ENCODE results near the gene PIP4K2B.

GRCh38 chr17:38740044-38740443 is 59.3 kb downstream of the PIP4K2B start:
- TF ChIP-seq, protein P1, sequence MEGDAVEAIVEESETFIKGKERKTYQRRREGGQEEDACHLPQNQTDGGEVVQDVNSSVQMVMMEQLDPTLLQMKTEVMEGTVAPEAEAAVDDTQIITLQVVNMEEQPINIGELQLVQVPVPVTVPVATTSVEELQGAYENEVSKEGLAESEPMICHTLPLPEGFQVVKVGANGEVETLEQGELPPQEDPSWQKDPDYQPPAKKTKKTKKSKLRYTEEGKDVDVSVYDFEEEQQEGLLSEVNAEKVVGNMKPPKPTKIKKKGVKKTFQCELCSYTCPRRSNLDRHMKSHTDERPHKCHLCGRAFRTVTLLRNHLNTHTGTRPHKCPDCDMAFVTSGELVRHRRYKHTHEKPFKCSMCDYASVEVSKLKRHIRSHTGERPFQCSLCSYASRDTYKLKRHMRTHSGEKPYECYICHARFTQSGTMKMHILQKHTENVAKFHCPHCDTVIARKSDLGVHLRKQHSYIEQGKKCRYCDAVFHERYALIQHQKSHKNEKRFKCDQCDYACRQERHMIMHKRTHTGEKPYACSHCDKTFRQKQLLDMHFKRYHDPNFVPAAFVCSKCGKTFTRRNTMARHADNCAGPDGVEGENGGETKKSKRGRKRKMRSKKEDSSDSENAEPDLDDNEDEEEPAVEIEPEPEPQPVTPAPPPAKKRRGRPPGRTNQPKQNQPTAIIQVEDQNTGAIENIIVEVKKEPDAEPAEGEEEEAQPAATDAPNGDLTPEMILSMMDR (conservative IDR thresholded peaks at IDR 0.05; ENCODE audit: low read length), result no peak
- TF ChIP-seq EZH2phosphoT487 (IDR thresholded peaks at IDR 0.05; ENCODE audit: borderline replicate concordance, low read depth, low read length), result no peak

Data from OCI-LY7 (cell line).